Heart right ventricle (tissue), 16 donors: ENCODE data around the gene PNMA8A. TPM values are rescaled to one million over a fixed set of nuclear protein-coding genes. Genes with fewer than 3 reads are reported as not detected.

Experiments
- ATAC-seq, 8 donors: fragments of 200-7000 bp; cut with Tn5 transposase; one replicate each; pipeline ENCODE4 v1.9.1; 2020; ENCODE audit warnings: mild to moderate bottlenecking in 8 of 8, moderate library complexity in 8 of 8, moderate number of reproducible peaks in 1 of 8
- DNase-seq, 2 donors: peaks; one replicate each; pipeline ENCODE4 v3.0.0-alpha.2; 2020
- H3K27ac ChIP-seq, 10 donors: fragments of 200-600 bp; sonication (generic) in 2 of 10; one replicate each; pipeline versions ENCODE4 v1.5.0 to v1.8.0; 2020 to 2022; ENCODE audit warnings: mild to moderate bottlenecking in 3 of 10
- H3K27me3 ChIP-seq, 7 donors: fragments of 200-600 bp; one replicate each; pipeline ENCODE4 v1.8.0; 2021 to 2022; ENCODE audit warnings: mild to moderate bottlenecking in 2 of 7
- H3K36me3 ChIP-seq, 9 donors: fragments of 200-600 bp; sonication (generic) in 1 of 9; one replicate each; pipeline versions ENCODE4 v1.5.0 to v1.8.0; 2020 to 2022; ENCODE audit warnings: mild to moderate bottlenecking in 2 of 9
- H3K4me1 ChIP-seq, 9 donors: fragments of 200-600 bp; sonication (generic) in 1 of 9; one replicate each; pipeline versions ENCODE4 v1.5.0 to v1.8.0; 2020 to 2022; ENCODE audit warnings: mild to moderate bottlenecking in 4 of 9
- H3K4me3 ChIP-seq, 10 donors: fragments of 200-600 bp; sonication (generic) in 2 of 10; one replicate each; pipeline versions ENCODE4 v1.5.0 to v1.8.0; 2020 to 2022; ENCODE audit warnings: mild to moderate bottlenecking in 7 of 10, moderate library complexity in 2 of 10
- H3K9me3 ChIP-seq, 11 donors: fragments of 200-600 bp in 10 of 11; sonication (generic) in 2 of 11; one replicate each; pipeline versions ENCODE4 v1.5.0 to v1.8.0; 2013 to 2022; ENCODE audit warnings: mild to moderate bottlenecking in 2 of 11, control low read depth in 1 of 11, moderate library complexity in 1 of 11
- CTCF ChIP-seq, 9 donors: fragments of 200-600 bp; sonication (generic) in 2 of 9; IDR thresholded peaks; one replicate each; pipeline versions ENCODE4 v1.5.0 to v1.8.0; 2021 to 2022; ENCODE audit warnings: antibody characterized with exemption in 9 of 9, mild to moderate bottlenecking in 5 of 9, moderate library complexity in 1 of 9
- WGBS, 2 donors: extraction: QIAGEN DNeasy Blood & Tissue Kit; methylation state at CpG; one replicate each; pipeline ENCODE4 v1.1.7; 2013; ENCODE audit warnings: inconsistent platforms in 1 of 2; 5-methylcytosine and 5-hydroxymethylcytosine counted together
- intact Hi-C, 10 donors: fragments of 100-400 bp; cut with DNase I; formaldehyde crosslinking; loops; one replicate each; pipeline versions ENCODE4 v1.11.1 to v1.14.2; 2022
- polyA plus RNA-seq, 2 donors: library from polyadenylated mRNA; stranded (reverse); fragments of 200-250 nt; gene quantifications; one replicate each; pipeline ENCODE4 v1.2.3, GENCODE V29; 2013
- total RNA-seq, 10 donors: library from RNA; stranded (reverse); fragmentation: NEBNext Ultra II Directional in 3 of 10; extraction: Animal tissue kit (Norgen Biotek cat#: 25700) in 3 of 10; gene quantifications; one replicate each; pipeline versions ENCODE4 v1.2.1 to v1.2.4, GENCODE V29; 2021 to 2023
- donor health status: Arrhythmogenic right ventricular cardiomyopathy.
- donor health status: ischemic (EF 13 %, LVEDD 7.1; RV severe dilation, severe dysfunction).
- donor health status: healthy with polysubstance abuse.
- donor health status: DM: no; HTN: yes; CAD: no.
- donor health status: DM: no; HTN: no; CAD: no.
- donor health status: ischemic (EF 25% LVEDD 6.9; RV normal size, moderate dysfunction).
- donor health status: ischemic (EF 25% LVEDD 5.7; RV mildly dilated, moderate dysfunction).
- donor health status: healthy.
- donor health status: DM: yes; HTN: yes; CAD: no.
- donor health status: Ischemic cardiomyopathy.
- donor health status: ischemic (EF 35%, LVEDD 5.7; RV mildly dilated, moderate dysfunction).
- donor health status: nonischemic (EF 11% LVEDD 7.7; RV severe dilation, severe dysfunction).
- donor health status: DM: yes; HTN: yes; CAD: no.
- donor health status: PGD.
- donor health status: ischemic (EF 29% LVEDD 5.4; RV normal size, mild dysfunction).
- donor health status: nonischemic (EF 23%, LVEDD 6.1; RV moderate dilation, normal function).

The PNMA8A gene
- total and polyA plus RNA-seq, 12 donors, result 2.8 to 12.3 (median 8.7) TPM

GRCh38 chr19:46426506-46427162, 44.7 kb downstream of the PNMA8A start:
- WGBS, 2 donors, result 1 to 3% methylated on average over 32 of the region's 32 CpGs
- peak overlapping the region in 4 of 10 donors; percentile 57 to 75 (median 59) for H3K27ac ChIP-seq
- H3K4me3 ChIP-seq, result peak overlapping the region; percentile 16 to 65 (median 52)
- ATAC-seq, result peak; percentile 43 to 88 (median 82)
- H3K36me3 ChIP-seq, result no peaks in the 10 kb centered on the region
- peaks cover 3 to 22% (median 12%) of the 10 kb centered on the region in 9 donors for H3K4me1 ChIP-seq
- no peaks in the 10 kb centered on the region for H3K9me3 ChIP-seq
- TF ChIP-seq CTCF (IDR thresholded peaks at IDR 0.05), result no peak
- DNase-seq, result peak; percentile 59 to 75
- H3K27me3 ChIP-seq, result peaks cover 0 to 55% (median 30%) of the 10 kb centered on the region in 7 donors
- intact Hi-C loops, result no loop called here

GRCh38 chr19:46426035-46426505, 45.3 kb downstream of the PNMA8A start:
- TF ChIP-seq CTCF (IDR thresholded peaks at IDR 0.05), result no peak
- Histone ChIP-seq H3K4me3 (peak overlapping the region; percentile 16 to 65 (median 52)), H3K9me3 (no peaks in the 10 kb centered on the region), H3K4me1 (peaks cover 3 to 22% (median 12%) of the 10 kb centered on the region in 9 donors), H3K27ac (peak overlapping the region in 4 of 10 donors; percentile 57 to 75 (median 59)), H3K27me3 (peaks cover 0 to 55% (median 30%) of the 10 kb centered on the region in 7 donors), H3K36me3 (no peaks in the 10 kb centered on the region)
- intact Hi-C loops, result no loop called here
- DNase-seq (no peak), ATAC-seq (peak in 5 of 8 donors; percentile 9 to 39 (median 21))
- WGBS, 2 donors, result 6 to 7% methylated on average over 10 of the region's 10 CpGs

DNA sequence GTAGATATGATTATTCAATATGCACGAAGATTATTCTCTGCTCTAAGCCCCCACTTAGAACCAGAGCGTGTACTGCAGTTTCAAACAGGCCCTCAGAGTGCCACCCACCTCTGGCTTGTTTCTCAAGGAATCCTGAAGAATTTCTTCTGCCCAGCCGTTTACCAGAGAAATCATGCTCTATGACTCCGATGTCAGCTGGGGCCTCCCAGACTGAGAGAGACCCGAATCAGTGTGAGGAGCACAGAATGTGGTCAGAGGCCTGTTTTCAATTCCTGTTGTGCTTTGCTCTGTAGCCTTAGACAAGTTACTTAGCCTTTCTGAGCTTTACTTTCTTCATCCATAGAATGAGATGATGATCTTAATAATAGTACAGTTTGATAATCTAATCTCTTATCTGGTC, 48.2 kb downstream of the PNMA8A start:
- no peaks in the 10 kb centered on the region for H3K9me3 ChIP-seq
- intact Hi-C loops, result no loop called here
- H3K36me3 ChIP-seq, result no peaks in the 10 kb centered on the region
- H3K27ac ChIP-seq, result no peak overlapping the region
- H3K27me3 ChIP-seq, result peaks cover 0 to 36% (median 24%) of the 10 kb centered on the region in 7 donors
- ATAC-seq, result no peak
- no peak for DNase-seq
- H3K4me3 ChIP-seq, result no peak overlapping the region
- TF ChIP-seq CTCF (IDR thresholded peaks at IDR 0.05), result no peak
- peaks cover 0 to 12% (median 3%) of the 10 kb centered on the region in 9 donors for H3K4me1 ChIP-seq
- WGBS, 2 donors, result 68 to 75% methylated on average over 5 of the region's 5 CpGs

- H3K27ac ChIP-seq, result no peak overlapping the region
- H3K4me1 ChIP-seq, result peaks cover 0 to 12% (median 3%) of the 10 kb centered on the region in 9 donors
- intact Hi-C loops, result no loop called here
- 74 to 78% methylated on average over 2 of the region's 2 CpGs for WGBS, 2 donors
- no peaks in the 10 kb centered on the region for H3K9me3 ChIP-seq
- H3K4me3 ChIP-seq, result no peak overlapping the region
- H3K36me3 ChIP-seq, result no peaks in the 10 kb centered on the region
- peaks cover 0 to 30% (median 19%) of the 10 kb centered on the region in 7 donors for H3K27me3 ChIP-seq
- no peak for DNase-seq
- TF ChIP-seq CTCF (IDR thresholded peaks at IDR 0.05), result no peak
- ATAC-seq, result no peak
Observed at GRCh38 chr19:46422344-46422743, 49.0 kb downstream of the PNMA8A start.
